ENCODE data around the gene CCDC97.

Gene CCDC97

DNA sequence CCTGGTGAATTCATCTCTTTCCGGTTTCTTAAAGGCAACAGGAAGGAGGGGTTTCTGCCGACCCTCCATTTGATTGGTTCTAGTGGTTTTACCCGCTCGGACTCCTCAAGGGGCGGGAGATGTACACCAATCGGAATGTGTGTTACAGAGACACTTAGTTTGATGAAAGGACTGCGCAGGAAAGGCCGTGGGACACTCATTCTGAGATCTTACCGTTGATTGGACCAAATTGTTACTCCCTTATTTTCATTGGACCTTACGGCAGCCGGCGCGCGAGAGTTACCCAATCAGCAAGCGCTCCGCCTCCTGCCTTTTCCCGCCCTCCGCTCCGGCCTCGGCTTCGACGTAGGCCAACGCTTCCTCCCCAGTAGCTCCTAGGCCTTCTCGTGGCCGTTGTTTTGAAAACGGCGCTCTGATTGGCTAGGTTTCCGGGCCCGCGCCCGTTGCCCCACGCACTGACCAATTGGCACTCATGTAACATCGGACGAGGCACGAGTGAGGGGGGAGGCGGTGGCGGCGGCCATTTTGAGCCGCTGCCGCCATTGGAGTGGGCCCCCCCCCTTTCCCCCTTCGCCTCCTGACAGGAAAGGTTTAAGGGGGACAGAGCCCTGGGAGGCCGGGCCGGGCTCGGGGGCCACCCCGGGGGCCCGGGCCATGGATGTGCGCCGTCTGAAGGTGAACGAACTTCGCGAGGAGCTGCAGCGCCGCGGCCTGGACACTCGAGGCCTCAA, 46.0 kb upstream of the CCDC97 start, which contains the start of gene HNRNPUL1:
Gene HNRNPUL1 (plus strand): TSS at position 523 of the 731 bp plus-strand sequence. CDS start 132 bp downstream, at position 655.
- Histone ChIP-seq H3K9me2 (replicated peaks; ENCODE audit: low read depth, low read length) (no peaks in the 10 kb centered on the region), H3F3A (ENCODE audit: low read depth) (no peaks in the 10 kb centered on the region; the same call in 1 of the 2 replicates), H3K4me1 (ENCODE audit: insufficient read depth, low read length, poor library complexity, severe bottlenecking) (peaks cover 29% of the 10 kb centered on the region), H4K20me1 (ENCODE audit: insufficient read depth, low read length, poor library complexity, severe bottlenecking) (peaks cover 44% of the 10 kb centered on the region), H3K27me3 (ENCODE audit: insufficient read depth, low read length, poor library complexity, severe bottlenecking) (peaks cover 10% of the 10 kb centered on the region), H2AFZ (ENCODE audit: low read length) (peak within 1 kb of the TSS; percentile 67), H3K79me2 (ENCODE audit: insufficient read depth, low read length) (peaks cover 55% of the 10 kb centered on the region), H3K9ac (ENCODE audit: low read depth, low read length, poor library complexity, severe bottlenecking) (peak within 1 kb of the TSS; percentile 99), H3K9me3 (ENCODE audit: insufficient read depth, low read depth, low read length) (no peaks in the 10 kb centered on the region), H3K4me3 (ENCODE audit: low read length, poor library complexity, severe bottlenecking) (peak within 1 kb of the TSS; percentile 98), H3K4me2 (ENCODE audit: low read depth, low read length, poor library complexity, severe bottlenecking) (peak within 1 kb of the TSS; percentile 97), H3K36me3 (ENCODE audit: insufficient read depth, low read length) (peaks cover 14% of the 10 kb centered on the region)
- no peak for TF ChIP-seq EZH2phosphoT487 (IDR thresholded peaks at IDR 0.05; ENCODE audit: borderline replicate concordance)
- TF ChIP-seq, protein P1, sequence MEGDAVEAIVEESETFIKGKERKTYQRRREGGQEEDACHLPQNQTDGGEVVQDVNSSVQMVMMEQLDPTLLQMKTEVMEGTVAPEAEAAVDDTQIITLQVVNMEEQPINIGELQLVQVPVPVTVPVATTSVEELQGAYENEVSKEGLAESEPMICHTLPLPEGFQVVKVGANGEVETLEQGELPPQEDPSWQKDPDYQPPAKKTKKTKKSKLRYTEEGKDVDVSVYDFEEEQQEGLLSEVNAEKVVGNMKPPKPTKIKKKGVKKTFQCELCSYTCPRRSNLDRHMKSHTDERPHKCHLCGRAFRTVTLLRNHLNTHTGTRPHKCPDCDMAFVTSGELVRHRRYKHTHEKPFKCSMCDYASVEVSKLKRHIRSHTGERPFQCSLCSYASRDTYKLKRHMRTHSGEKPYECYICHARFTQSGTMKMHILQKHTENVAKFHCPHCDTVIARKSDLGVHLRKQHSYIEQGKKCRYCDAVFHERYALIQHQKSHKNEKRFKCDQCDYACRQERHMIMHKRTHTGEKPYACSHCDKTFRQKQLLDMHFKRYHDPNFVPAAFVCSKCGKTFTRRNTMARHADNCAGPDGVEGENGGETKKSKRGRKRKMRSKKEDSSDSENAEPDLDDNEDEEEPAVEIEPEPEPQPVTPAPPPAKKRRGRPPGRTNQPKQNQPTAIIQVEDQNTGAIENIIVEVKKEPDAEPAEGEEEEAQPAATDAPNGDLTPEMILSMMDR (conservative IDR thresholded peaks at IDR 0.05; ENCODE audit: low read length) = peak; percentile 25

DNA sequence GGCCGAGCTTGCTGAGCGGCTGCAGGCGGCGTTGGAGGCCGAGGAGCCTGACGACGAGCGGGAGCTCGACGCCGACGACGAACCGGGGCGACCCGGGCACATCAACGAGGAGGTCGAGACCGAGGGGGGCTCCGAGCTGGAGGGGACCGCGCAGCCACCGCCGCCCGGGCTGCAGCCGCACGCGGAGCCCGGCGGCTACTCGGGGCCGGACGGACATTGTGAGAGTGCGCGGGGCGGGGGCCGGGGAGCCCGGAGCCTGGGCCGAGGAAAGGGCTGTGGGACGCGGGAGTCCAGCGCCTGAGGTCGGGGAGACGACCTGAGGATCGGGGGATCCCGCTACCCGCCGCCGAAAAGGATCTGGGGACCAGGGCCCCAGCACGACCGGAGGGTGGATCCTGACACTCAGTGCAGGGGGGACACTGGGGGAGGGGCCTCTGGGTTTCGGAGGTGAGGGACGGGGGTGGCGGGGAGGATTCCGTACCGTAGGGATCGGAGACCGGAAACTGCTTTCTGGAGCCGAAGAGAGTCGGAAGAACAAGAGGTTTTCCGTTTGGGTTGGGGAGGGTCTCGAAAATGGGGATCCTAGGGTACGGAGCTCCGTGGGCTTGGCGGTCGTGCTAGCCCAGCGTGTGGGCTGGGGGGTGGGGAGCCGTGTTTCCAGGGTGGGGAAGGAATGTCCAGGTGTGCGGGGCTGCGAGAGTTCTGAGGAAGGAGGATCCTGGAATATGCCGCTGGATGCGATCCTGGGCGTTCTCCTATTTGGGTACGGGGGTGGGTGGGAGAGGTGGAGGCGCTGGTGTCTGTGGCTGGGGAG, 45.2 kb upstream of the CCDC97 start:
- Histone ChIP-seq H3K4me3 (ENCODE audit: low read length, poor library complexity, severe bottlenecking) (peak overlapping the region; percentile 98), H2AFZ (ENCODE audit: low read length) (peak overlapping the region; percentile 9; the same call in 1 of the 2 replicates), H3K4me1 (ENCODE audit: insufficient read depth, low read length, poor library complexity, severe bottlenecking) (peaks cover 29% of the 10 kb centered on the region), H3K36me3 (ENCODE audit: insufficient read depth, low read length) (peaks cover 22% of the 10 kb centered on the region), H3K9me3 (ENCODE audit: insufficient read depth, low read depth, low read length) (no peaks in the 10 kb centered on the region), H3K9ac (ENCODE audit: low read depth, low read length, poor library complexity, severe bottlenecking) (peak overlapping the region; percentile 99), H3K79me2 (ENCODE audit: insufficient read depth, low read length) (peaks cover 63% of the 10 kb centered on the region), H3F3A (ENCODE audit: low read depth) (no peaks in the 10 kb centered on the region; the same call in 1 of the 2 replicates), H3K4me2 (ENCODE audit: low read depth, low read length, poor library complexity, severe bottlenecking) (peak overlapping the region; percentile 97), H3K27me3 (ENCODE audit: insufficient read depth, low read length, poor library complexity, severe bottlenecking) (peaks cover 10% of the 10 kb centered on the region), H3K9me2 (replicated peaks; ENCODE audit: low read depth, low read length) (no peaks in the 10 kb centered on the region), H4K20me1 (ENCODE audit: insufficient read depth, low read length, poor library complexity, severe bottlenecking) (peaks cover 51% of the 10 kb centered on the region)
- no peak for TF ChIP-seq EZH2phosphoT487 (IDR thresholded peaks at IDR 0.05; ENCODE audit: borderline replicate concordance)
- TF ChIP-seq, protein P1 (conservative IDR thresholded peaks at IDR 0.05; ENCODE audit: low read length) = no peak

DNA sequence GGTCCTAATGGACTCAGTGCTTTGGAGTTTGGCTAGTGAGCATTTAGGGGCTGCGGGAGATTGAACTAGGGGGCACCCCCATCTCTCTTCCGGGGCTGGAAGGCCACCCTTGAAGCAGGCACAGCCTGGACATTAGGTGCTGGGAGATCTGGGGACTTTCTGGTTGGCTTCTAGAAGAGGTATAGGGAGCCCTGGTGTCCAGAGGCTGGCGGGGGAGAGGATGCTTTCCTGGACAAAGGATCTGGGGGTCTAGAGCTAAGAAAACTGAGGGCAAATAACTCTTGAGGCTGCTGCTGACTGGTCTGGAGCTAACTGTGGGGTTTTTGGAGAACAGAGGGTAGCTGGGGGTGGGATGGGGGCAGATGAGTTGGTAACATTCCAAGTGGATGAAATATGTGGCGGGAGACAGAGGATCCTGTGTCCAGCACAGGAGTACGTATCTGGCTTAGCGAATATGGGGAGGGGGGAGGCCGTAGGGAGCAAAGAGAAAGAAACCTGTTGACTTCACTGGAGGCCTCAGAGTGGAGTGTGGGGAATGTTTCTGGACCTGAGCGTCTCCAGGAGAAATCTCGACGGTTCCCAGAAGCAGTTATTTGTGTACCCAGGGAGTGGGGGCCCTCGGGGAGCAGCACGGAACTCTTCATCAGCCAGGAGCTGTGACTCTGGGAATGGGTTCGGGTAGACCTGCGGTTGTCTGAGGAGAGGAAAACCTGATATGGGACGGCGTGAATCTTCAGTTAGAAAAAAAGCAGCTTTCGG, 44.4 kb upstream of the CCDC97 start:
- peak overlapping the region; percentile 98 for H3K4me3 ChIP-seq (ENCODE audit: low read length, poor library complexity, severe bottlenecking)
- peak overlapping the region; percentile 97 for H3K4me2 ChIP-seq (ENCODE audit: low read depth, low read length, poor library complexity, severe bottlenecking)
- no peaks in the 10 kb centered on the region; the same call in 1 of the 2 replicates for H3F3A ChIP-seq (ENCODE audit: low read depth)
- H3K9ac ChIP-seq (ENCODE audit: low read depth, low read length, poor library complexity, severe bottlenecking) = peak overlapping the region; percentile 99
- H2AFZ ChIP-seq (ENCODE audit: low read length) = no peak overlapping the region
- TF ChIP-seq, protein P1 (conservative IDR thresholded peaks at IDR 0.05; ENCODE audit: low read length) = no peak
- no peak for TF ChIP-seq EZH2phosphoT487 (IDR thresholded peaks at IDR 0.05; ENCODE audit: borderline replicate concordance)
- H3K79me2 ChIP-seq (ENCODE audit: insufficient read depth, low read length) = peaks cover 70% of the 10 kb centered on the region
- no peaks in the 10 kb centered on the region for H3K9me2 ChIP-seq (replicated peaks; ENCODE audit: low read depth, low read length)
- H4K20me1 ChIP-seq (ENCODE audit: insufficient read depth, low read length, poor library complexity, severe bottlenecking) = peaks cover 54% of the 10 kb centered on the region
- H3K36me3 ChIP-seq (ENCODE audit: insufficient read depth, low read length) = peaks cover 28% of the 10 kb centered on the region
- H3K4me1 ChIP-seq (ENCODE audit: insufficient read depth, low read length, poor library complexity, severe bottlenecking) = peaks cover 29% of the 10 kb centered on the region
- H3K27me3 ChIP-seq (ENCODE audit: insufficient read depth, low read length, poor library complexity, severe bottlenecking) = peaks cover 10% of the 10 kb centered on the region
- no peaks in the 10 kb centered on the region for H3K9me3 ChIP-seq (ENCODE audit: insufficient read depth, low read depth, low read length)

All from Loucy (cell line).